Neutrophil (primary cell): ENCODE results near the gene GTPBP1.

Source experiments
- H3K27ac ChIP-seq: fragments of 200-600 bp; sonication (generic); 2 replicates; pipeline ENCODE4 v1.5.1; 2016; ENCODE audit warnings: mild to moderate bottlenecking, moderate library complexity
- H3K27me3 ChIP-seq: fragments of 200-600 bp; sonication (generic); 2 replicates; pipeline ENCODE4 v1.6.0; 2016; ENCODE audit warnings: mild to moderate bottlenecking
- H3K36me3 ChIP-seq: fragments of 200-600 bp; sonication (generic); 2 replicates; pipeline ENCODE4 v1.5.1; 2017
- H3K4me1 ChIP-seq, 2 experiments: fragments of 200-600 bp in 1 of 2; sonication (generic) in 1 of 2; 1 replicate in 1 of 2; 2 replicates in 1 of 2; pipeline versions ENCODE4 v1.5.1 to v1.6.1; 2013 to 2016; ENCODE audit warnings: low read depth in 1 of 2, low read length in 1 of 2, mild to moderate bottlenecking in 1 of 2, moderate library complexity in 1 of 2; ENCODE audit not compliant: control insufficient read depth in 1 of 2, insufficient read depth in 1 of 2
- H3K4me3 ChIP-seq, 2 experiments: fragments of 200-600 bp in 1 of 2; sonication (generic) in 1 of 2; 1 replicate in 1 of 2; 2 replicates in 1 of 2; pipeline ENCODE4 v1.5.1; 2013 to 2016; ENCODE audit warnings: low read depth in 1 of 2, low read length in 1 of 2, mild to moderate bottlenecking in 1 of 2, moderate library complexity in 1 of 2
- H3K9me3 ChIP-seq: fragments of 200-600 bp; sonication (generic); 2 replicates; pipeline ENCODE4 v1.5.1; 2016
- TF ChIP-seq, protein P1 (sequence below): fragments of 200-600 bp; sonication (generic); IDR thresholded peaks from 2 replicates; pipeline ENCODE4 v1.5.1; 2016; ENCODE audit warnings: antibody characterized with exemption

GTPBP1 gene

DNA sequence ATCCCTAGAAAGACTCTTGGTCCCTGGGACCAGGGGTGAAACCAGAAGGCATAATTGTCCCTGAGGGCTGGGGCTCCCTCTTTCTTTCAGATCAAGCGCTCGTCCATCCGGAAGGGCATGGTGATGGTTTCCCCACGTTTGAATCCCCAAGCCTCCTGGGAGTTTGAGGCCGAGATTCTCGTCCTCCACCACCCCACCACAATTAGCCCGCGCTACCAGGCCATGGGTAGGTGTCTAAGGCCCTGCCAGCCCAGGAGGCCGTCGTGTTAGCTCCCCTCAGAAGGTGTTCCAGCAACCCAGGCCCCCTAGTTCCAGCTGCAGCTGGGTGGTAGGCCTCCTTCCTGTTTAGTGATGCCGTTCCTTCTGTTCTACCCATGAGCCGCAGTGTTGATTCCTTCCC, 21.4 kb downstream of the GTPBP1 start:
- Histone ChIP-seq H3K4me3 (no peak overlapping the region), H3K9me3 (no peaks in the 10 kb centered on the region), H3K27ac (no peak overlapping the region), H3K27me3 (no peaks in the 10 kb centered on the region), H3K4me1 (no peaks in the 10 kb centered on the region), H3K36me3 (peaks cover 100% of the 10 kb centered on the region)
- TF ChIP-seq, protein P1, sequence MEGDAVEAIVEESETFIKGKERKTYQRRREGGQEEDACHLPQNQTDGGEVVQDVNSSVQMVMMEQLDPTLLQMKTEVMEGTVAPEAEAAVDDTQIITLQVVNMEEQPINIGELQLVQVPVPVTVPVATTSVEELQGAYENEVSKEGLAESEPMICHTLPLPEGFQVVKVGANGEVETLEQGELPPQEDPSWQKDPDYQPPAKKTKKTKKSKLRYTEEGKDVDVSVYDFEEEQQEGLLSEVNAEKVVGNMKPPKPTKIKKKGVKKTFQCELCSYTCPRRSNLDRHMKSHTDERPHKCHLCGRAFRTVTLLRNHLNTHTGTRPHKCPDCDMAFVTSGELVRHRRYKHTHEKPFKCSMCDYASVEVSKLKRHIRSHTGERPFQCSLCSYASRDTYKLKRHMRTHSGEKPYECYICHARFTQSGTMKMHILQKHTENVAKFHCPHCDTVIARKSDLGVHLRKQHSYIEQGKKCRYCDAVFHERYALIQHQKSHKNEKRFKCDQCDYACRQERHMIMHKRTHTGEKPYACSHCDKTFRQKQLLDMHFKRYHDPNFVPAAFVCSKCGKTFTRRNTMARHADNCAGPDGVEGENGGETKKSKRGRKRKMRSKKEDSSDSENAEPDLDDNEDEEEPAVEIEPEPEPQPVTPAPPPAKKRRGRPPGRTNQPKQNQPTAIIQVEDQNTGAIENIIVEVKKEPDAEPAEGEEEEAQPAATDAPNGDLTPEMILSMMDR = no peak

DNA sequence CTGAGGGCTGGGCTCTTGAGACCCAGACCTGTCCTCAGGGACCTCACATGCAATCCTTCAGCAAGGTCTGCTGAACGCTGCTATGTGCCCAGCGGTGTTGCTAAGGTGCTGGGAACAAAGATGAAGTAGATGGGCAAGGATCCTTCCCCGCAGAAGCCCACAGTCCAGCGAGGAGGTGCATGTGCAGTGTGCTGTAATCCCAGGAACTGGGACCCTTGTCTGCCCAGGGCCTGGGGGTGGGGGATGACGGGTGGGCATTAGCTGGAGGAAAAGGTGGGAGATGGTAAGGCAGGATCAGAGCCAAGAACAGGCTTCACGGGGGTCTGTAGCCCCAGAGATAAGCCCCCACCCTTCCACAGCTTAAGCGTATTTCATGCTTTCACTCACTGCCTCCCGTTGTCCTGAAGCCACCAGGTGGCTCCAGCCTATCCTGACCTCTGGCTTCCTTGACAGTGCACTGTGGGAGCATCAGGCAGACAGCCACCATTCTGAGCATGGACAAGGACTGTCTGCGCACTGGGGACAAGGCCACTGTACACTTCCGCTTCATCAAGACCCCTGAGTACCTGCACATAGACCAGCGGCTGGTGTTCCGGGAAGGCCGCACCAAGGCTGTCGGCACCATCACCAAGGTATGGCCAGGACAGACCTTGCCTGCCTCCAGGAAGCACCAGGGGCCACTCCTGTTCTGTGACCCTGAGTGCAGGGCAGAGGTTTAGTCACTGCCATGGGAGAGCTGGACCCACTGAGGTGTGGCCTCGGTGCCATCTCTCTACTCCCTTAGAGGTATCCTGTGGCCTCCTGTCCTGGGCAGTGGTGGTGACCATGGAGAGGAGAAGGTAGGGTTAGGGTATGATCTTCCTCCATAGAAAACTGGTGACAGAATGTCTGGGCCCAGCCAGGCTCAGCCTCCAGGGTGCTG, 22.0 kb downstream of the GTPBP1 start:
- Histone ChIP-seq H3K9me3 (no peaks in the 10 kb centered on the region), H3K4me3 (no peak overlapping the region), H3K36me3 (peaks cover 100% of the 10 kb centered on the region), H3K4me1 (no peaks in the 10 kb centered on the region), H3K27ac (no peak overlapping the region), H3K27me3 (no peaks in the 10 kb centered on the region)
- TF ChIP-seq, protein P1 = no peak

DNA sequence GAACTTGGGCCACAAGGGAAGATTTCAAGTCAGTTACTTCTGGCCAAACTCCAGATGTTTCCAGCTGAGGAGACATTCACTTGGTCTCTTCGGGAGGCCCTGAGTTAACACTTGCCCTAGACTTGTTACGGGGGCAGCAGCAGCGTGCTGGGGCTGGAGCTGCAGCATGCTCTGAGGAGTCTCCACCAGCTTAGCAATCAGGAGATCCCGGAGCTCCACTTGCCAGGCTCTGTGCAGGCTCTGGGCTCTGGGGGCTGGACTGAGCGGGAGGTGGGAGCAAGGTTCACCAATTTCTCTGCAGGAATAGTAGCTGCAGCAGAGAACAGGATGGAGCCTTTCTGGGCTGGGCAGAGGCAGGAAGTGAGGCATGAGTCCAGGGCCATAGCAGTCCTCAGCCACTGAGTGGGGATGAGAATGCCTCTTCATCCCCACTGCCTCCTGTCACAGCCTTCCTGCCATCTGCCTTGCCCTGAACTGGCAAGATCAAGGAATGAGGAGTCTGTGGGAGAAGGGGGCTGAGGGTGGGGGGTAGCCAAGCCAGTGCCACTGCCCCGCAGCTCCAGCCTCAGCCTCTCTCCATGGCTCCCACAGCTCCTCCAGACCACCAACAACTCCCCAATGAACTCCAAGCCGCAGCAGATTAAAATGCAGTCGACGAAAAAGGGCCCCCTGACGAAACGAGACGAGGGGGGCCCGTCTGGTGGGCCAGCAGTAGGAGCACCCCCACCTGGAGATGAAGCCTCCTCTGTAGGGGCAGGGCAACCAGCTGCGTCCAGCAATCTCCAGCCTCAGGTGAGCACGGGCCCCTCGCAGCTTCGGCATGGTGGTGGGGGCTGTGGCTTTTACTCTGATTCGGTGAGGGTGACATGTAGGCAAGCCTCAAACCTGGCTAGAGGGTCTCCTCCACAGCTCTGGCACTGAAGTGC, 23.4 kb downstream of the GTPBP1 start:
- Histone ChIP-seq H3K4me3 (no peak overlapping the region), H3K9me3 (no peaks in the 10 kb centered on the region), H3K27ac (no peak overlapping the region), H3K36me3 (peaks cover 100% of the 10 kb centered on the region), H3K4me1 (peaks cover 11 to 12% of the 10 kb centered on the region in 2 experiments), H3K27me3 (no peaks in the 10 kb centered on the region)
- TF ChIP-seq, protein P1 = no peak

DNA sequence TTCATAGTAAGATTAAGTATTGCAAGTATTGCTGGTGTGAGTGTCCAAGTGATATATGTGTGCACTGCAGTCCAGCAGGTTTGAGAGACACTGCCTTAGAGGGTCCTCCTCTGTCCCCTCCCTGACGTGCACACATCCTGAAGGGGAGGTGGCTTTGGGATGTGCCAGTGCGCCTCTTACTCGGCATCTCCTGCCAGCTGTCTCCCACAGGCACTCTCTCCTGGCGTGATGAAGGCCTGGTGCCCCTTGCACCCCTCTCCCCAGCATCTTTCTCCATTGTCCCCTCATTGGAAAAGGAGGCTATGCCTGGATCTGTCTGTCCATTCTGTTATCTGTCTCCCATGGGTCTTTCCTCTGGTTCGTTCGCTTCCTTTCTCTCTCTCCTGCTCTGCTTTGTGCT, 24.2 kb downstream of the GTPBP1 start:
- peak overlapping the region; percentile 79 for H3K27ac ChIP-seq
- no peaks in the 10 kb centered on the region for H3K9me3 ChIP-seq
- H3K4me3 ChIP-seq = no peak overlapping the region
- H3K4me1 ChIP-seq = peaks cover 11 to 12% of the 10 kb centered on the region in 2 experiments
- no peaks in the 10 kb centered on the region for H3K27me3 ChIP-seq
- peaks cover 100% of the 10 kb centered on the region for H3K36me3 ChIP-seq
- TF ChIP-seq, protein P1 = no peak

DNA sequence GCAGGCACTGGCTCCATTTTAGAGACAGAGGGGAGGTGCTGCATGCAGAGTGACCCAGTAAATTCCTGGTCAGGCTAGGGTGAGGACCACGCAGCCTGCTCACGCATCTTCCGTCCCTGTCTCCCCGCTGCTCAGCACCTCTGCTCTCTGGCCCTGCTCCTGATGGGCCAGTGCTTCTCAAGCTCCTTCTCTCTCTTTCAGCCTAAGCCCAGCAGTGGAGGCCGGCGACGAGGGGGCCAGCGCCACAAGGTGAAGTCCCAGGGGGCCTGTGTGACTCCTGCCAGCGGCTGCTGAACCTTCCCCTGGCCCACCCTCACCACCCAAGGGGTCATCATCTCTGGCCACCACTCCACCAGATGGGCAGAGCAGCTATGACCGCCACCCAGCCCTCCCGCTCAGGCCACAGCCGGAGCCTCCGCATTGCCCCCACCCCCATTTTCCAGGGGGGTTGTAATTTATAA, 24.7 kb downstream of the GTPBP1 start:
- H3K4me1 ChIP-seq = peaks cover 11 to 12% of the 10 kb centered on the region in 2 experiments
- TF ChIP-seq, protein P1 = no peak
- peaks cover 100% of the 10 kb centered on the region for H3K36me3 ChIP-seq
- no peaks in the 10 kb centered on the region for H3K9me3 ChIP-seq
- H3K27me3 ChIP-seq = no peaks in the 10 kb centered on the region
- no peak overlapping the region for H3K4me3 ChIP-seq
- peak overlapping the region; percentile 79 for H3K27ac ChIP-seq
